RWPE1 (cell line): ENCODE results near the gene C9orf50.

ENCODE experiments used
- CTCF ChIA-PET: fragments of 350-600 bp; sonication (Branson Sonifier 250); formaldehyde crosslinking; extraction: SDS; loops from one replicate; lab custom pipeline; 2021; lab: Yijun Ruan, JAX
- POLR2A ChIA-PET: fragments of 400-600 bp; formaldehyde crosslinking; extraction: SDS; loops from one replicate; lab custom pipeline; 2020; ENCODE audit warnings: antibody characterized with exemption; ENCODE audit not compliant: low non-redundant PET; lab: Yijun Ruan, JAX
- DNase-seq: peaks from one replicate; pipeline ENCODE4 v3.0.0; 2012; ENCODE audit warnings: low spot score
- H3K27ac ChIP-seq: fragments of 450-650 bp; 2 replicates; pipeline ENCODE4 v1.5.1; 2017
- CTCF ChIP-seq: fragments of 450-650 bp; conservative IDR thresholded peaks from 2 replicates; pipeline ENCODE4 v1.5.1; 2017; ENCODE audit warnings: low read depth, mild to moderate bottlenecking

The C9orf50 gene

DNA sequence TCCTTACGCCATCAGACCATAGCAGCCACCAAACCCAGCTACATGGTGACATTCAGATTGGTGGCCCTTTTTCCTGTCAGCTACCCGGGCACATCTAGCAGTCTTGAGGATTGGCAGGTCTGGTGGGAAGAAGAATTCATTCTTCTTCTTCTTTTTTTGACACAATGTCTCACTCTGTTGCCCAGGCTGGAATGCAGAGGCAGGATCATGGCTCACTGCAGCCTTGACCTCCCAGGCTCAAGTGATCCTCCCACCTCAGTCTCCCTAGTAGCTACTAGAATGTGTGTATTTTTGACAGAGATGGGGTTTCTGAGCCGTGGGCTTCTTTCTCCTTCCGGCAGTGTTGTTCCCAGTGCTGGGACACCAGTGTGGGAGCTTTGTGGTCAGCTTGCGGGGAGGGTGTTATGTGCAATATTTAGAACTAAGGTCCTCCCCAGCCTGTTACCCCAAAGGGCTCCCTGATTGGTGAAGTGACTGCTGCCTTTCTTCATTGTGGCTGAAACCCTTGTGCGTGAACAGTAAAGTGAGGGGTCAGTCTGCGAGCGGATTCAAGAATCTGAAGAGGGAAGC, 8.4 kb upstream of the C9orf50 start:
- ChIA-PET CTCF (interaction anchor here (0.5 to 2.4 kb wide), 4 partner anchors 117 to 490 kb away, joined by 3 to 12 read pairs (median 4); no protein-coding TSS in a partner anchor), POLR2A (no interaction called here)
- no peak for TF ChIP-seq CTCF
- DNase-seq: no peak
- H3K27ac ChIP-seq: peak overlapping the region; percentile 11

DNA sequence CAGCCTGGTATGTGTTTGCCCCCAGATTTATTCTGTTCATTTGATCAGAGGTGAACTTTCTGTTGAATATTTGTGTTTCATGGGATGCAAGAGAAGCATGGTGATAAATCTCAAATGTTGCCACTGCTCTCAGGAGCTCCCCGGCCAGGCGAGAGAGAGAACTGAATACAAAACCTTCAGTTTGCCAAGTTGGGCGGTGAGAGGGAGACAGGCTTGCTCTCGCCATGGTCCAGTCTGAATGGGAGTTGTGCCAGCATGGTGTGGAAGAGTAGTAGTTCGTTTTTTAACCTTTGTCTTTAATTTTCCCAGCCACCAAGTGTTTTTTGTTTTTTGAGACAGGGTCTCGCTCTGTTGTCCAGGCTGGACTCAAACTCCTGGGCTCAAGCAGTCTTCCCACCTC, 7.8 kb upstream of the C9orf50 start:
- CTCF ChIA-PET: interaction anchor here (0.6 to 2.4 kb wide), 5 partner anchors 16 to 490 kb away, joined by 3 to 12 read pairs (median 3); no protein-coding TSS in a partner anchor
- no peak for DNase-seq

GRCh38 chr9:129627556-129628440, 6.9 kb upstream of the C9orf50 start:
- H3K27ac ChIP-seq: peak overlapping the region; percentile 22
- DNase-seq: no peak
- TF ChIP-seq CTCF: no peak
- POLR2A ChIA-PET: no interaction called here
- CTCF ChIA-PET: interaction anchor here (0.6 to 4.5 kb wide), 6 partner anchors 9 to 489 kb away, joined by 3 to 33 read pairs (median 3); no protein-coding TSS in a partner anchor

More for the DNA sequence above, 7.8 kb upstream of the C9orf50 start:
- POLR2A ChIA-PET: interaction anchor here (0.6 kb wide), 1 partner anchor 505 kb away, joined by 4 read pairs; no protein-coding TSS in a partner anchor
- peak overlapping the region; percentile 11 for H3K27ac ChIP-seq
- TF ChIP-seq CTCF: no peak

- peak overlapping the region; percentile 80 for H3K27ac ChIP-seq
Observed at GRCh38 chr9:129626625-129627284, 5.9 kb upstream of the C9orf50 start.

GRCh38 chr9:129626079-129626624, 5.3 kb upstream of the C9orf50 start, which contains the start of gene NTMT1:
NTMT1 (plus strand) TSS chr9:129626163; CDS start chr9:129632704, 6,541 bp downstream.
- no peak for TF ChIP-seq CTCF
- peak within 1 kb of the TSS; percentile 80 for H3K27ac ChIP-seq
- ChIA-PET POLR2A (interaction anchor here (0.6 to 1.3 kb wide), 4 partner anchors 15 to 516 kb away, joined by 3 to 5 read pairs (median 3); partner anchors contain the start of gene CRAT), CTCF (interaction anchor here (0.6 to 4.5 kb wide), 7 partner anchors 13 to 574 kb away, joined by 3 to 33 read pairs (median 5); no protein-coding TSS in a partner anchor)
- peak; percentile 94 for DNase-seq

More at GRCh38 chr9:129626625-129627284, 5.9 kb upstream of the C9orf50 start:
- no peak for DNase-seq
- ChIA-PET CTCF (interaction anchor here (0.5 to 4.5 kb wide), 3 partner anchors 12 to 487 kb away, joined by 4 to 33 read pairs (median 5); no protein-coding TSS in a partner anchor), POLR2A (interaction anchor here (1.3 kb wide), 1 partner anchor 16 kb away, joined by 3 read pairs; no protein-coding TSS in a partner anchor)
- no peak for TF ChIP-seq CTCF
